Neuron (in vitro differentiated cells): ENCODE measurements around the gene PALLD.
"Not testable (repeated sequence)": the region's sequence is repeated elsewhere in the genome, so short reads cannot be mapped to it uniquely, and the experiment has no call there.

Source experiments
- H2AFZ ChIP-seq: one replicate; pipeline ENCODE4 v1.6.1; 2013; ENCODE audit warnings: low read depth, mild to moderate bottlenecking, inconsistent platforms, low read length, moderate library complexity
- H3K27me3 ChIP-seq: one replicate; pipeline ENCODE4 v1.6.1; 2013; ENCODE audit warnings: low read length; ENCODE audit not compliant: insufficient read depth
- H3K36me3 ChIP-seq: one replicate; pipeline ENCODE4 v1.6.1; 2013; ENCODE audit warnings: low read length; ENCODE audit not compliant: insufficient read depth
- H3K4me1 ChIP-seq: one replicate; pipeline ENCODE4 v1.6.1; 2013; ENCODE audit warnings: low read length; ENCODE audit not compliant: insufficient read depth
- H3K4me3 ChIP-seq: 2 replicates; pipeline ENCODE4 v1.5.1; 2013; ENCODE audit warnings: mild to moderate bottlenecking, low read length, moderate library complexity
- H3K9me3 ChIP-seq: one replicate; pipeline ENCODE4 v1.6.1; 2013; ENCODE audit warnings: low read length

PALLD gene

DNA sequence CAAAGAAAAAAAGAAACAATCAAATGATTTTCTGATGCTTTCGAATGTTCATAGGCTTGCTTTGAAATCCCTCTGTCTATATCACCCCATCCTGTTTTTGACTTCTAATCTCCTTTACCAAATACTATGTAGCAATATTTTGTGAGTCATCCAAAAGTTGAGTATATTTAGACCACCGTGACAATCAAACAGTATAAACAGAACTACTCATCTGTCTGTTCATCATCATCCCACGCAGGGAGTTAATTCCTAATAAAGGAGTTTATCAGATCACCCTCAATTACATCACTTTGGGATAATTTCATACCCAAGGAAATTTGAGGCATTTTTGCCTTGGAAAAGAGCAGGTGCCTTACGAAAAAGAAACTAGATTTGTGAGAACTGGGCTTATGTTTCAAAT lies 300.3 kb downstream of the PALLD start:
- Histone ChIP-seq H3K4me1 (no peaks in the 10 kb centered on the region), H3K9me3 (no peaks in the 10 kb centered on the region), H2AFZ (no peak overlapping the region), H3K27me3 (no peaks in the 10 kb centered on the region), H3K36me3 (no peaks in the 10 kb centered on the region), H3K4me3 (no peak overlapping the region)

DNA sequence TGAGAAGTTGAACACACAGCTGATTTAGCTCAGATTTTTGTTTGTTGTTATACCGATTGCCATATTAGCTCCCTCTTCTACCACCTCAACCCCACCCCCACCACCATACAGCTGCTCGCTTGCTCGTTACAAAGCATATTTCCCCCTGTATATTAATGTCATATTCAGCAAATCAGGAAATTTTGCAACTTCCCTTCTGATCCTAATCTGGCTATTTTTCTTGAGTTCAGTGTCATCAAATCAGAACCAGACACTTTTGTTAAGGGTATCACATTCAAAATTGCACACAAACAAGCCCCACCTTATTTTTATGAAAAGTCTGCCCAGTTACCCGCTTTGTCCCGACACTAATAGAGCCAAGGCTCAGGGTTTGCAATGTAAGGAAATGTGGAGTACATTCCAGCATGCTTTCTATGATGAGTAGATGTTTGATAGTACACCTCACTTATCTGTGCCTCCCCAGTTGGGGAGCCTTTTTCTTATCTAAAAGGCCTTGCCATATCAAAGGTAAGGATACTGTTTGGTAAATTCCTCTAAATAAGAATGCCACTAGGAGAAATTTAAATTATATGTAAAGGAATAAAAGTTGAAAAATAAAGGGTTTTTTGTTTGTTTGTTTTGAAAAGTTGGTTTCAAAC lies 301.0 kb downstream of the PALLD start:
- H3K4me1 ChIP-seq, result no peaks in the 10 kb centered on the region
- no peak overlapping the region for H2AFZ ChIP-seq
- no peaks in the 10 kb centered on the region for H3K36me3 ChIP-seq
- no peaks in the 10 kb centered on the region for H3K9me3 ChIP-seq
- no peak overlapping the region for H3K4me3 ChIP-seq
- H3K27me3 ChIP-seq, result no peaks in the 10 kb centered on the region

DNA sequence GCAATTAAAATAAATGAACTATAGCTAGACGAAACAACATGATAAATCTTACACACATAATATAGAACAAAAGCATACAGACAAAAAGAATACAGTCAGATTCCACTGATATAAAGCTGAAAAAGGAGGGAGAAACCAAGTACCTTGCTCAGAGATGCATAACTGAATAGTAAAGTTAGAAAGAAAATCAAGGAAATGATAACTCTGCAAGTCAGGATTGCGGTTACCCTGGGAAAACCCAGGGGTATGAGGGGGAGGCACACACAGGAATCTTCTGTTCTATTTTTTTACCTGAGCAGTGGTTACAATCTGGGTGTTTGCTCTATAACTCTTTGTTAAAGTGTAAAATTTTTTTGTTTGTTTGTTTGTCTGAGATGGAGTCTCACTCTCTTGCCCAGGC lies 304.1 kb downstream of the PALLD start:
- peaks cover 10% of the 10 kb centered on the region for H3K4me1 ChIP-seq
- no peaks in the 10 kb centered on the region for H3K36me3 ChIP-seq
- no peaks in the 10 kb centered on the region for H3K9me3 ChIP-seq
- no peak overlapping the region for H3K4me3 ChIP-seq
- H2AFZ ChIP-seq, result no peak overlapping the region
- H3K27me3 ChIP-seq, result no peaks in the 10 kb centered on the region

DNA sequence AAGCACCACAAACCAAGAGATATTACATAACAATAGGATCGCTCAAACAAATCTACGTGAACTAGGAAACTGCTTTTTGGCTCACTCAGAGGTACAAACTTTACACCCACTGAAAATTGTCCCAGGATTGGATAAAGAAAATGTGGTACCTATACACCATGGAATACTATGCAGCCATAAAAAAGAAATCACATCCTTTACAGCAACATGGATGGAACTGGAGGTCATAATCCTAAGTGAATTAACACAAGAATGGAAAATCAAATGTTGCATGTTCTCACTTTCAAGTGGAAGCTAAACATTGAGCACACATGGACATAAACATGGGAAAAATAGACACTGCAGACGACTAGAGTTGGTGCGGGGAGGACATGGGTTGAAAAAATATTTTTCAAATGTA lies 305.4 kb downstream of the PALLD start:
- peaks cover 10% of the 10 kb centered on the region for H3K4me1 ChIP-seq
- no peak overlapping the region for H3K4me3 ChIP-seq
- no peak overlapping the region for H2AFZ ChIP-seq
- no peaks in the 10 kb centered on the region for H3K9me3 ChIP-seq
- no peaks in the 10 kb centered on the region for H3K36me3 ChIP-seq
- H3K27me3 ChIP-seq, result no peaks in the 10 kb centered on the region

DNA sequence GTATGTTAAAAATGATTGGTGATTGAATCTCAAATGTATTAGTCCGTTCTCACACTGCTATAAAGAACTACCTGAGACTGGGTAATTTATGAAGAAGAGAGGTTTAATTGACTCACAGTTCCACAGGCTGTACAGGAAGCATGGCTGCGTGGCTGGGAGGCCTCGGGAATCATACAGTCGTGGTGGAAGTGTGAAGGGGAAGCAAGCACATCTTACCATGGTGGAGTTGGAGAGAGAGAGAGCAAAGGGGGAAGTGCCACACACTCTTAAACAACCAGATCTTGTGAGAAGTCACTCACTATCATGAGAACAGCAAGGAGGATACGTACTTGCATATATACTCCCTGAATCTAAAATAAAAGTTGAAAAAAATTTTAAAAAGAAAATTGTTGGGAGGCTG lies 306.2 kb downstream of the PALLD start:
- H3K4me1 ChIP-seq, result peaks cover 10% of the 10 kb centered on the region
- not testable (repeated sequence) for H3K27me3 ChIP-seq

DNA sequence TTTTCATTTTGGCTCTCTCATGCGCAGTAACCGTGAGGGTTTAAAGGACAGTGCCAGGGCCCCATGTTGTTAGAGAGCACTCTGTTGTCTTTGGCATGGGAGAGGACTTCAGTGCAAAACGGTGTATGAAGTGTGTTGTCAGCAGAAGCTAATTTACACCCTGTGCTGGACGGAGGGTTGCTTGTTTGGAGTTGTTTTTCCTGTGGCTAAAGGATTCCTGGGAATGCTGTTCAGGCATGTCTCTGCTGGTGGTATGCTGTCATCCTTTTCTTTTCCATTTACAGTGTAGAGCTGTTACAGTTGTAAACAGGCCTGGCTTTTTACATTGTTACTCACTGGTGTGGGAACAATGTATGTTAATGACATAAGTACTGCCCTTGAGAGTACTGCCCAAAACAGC lies 306.9 kb downstream of the PALLD start:
- Histone ChIP-seq H2AFZ (no peak overlapping the region), H3K36me3 (no peaks in the 10 kb centered on the region), H3K9me3 (no peaks in the 10 kb centered on the region), H3K4me1 (peaks cover 10% of the 10 kb centered on the region), H3K4me3 (no peak overlapping the region), H3K27me3 (no peaks in the 10 kb centered on the region)

More for the DNA sequence above, 306.2 kb downstream of the PALLD start:
- H3K9me3 ChIP-seq, H3K4me3 ChIP-seq, H2AFZ ChIP-seq, H3K36me3 ChIP-seq: not testable (repeated sequence)

DNA sequence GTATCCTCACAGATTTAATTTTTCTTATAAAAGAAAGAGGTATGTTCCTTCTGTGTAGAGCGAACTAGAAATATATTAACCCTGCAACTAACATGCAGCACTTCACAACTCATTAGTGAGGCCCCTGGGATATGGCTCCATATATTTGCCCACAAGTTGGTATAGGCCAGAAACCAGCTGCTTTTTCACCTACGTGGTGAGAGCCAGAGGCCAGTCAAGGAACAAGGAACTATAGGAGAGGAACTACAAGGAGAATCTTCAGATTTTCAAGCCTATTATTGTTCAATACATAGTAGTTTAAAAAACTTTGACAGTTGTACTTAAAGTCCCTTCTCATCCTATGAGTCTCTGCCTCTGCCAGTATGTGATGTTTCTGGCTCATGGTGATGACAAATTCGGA lies 307.3 kb downstream of the PALLD start:
- H3K4me1 ChIP-seq, result peaks cover 10% of the 10 kb centered on the region
- H2AFZ ChIP-seq, result no peak overlapping the region
- H3K36me3 ChIP-seq, result no peaks in the 10 kb centered on the region
- H3K9me3 ChIP-seq, result no peaks in the 10 kb centered on the region
- no peak overlapping the region for H3K4me3 ChIP-seq
- H3K27me3 ChIP-seq, result no peaks in the 10 kb centered on the region

DNA sequence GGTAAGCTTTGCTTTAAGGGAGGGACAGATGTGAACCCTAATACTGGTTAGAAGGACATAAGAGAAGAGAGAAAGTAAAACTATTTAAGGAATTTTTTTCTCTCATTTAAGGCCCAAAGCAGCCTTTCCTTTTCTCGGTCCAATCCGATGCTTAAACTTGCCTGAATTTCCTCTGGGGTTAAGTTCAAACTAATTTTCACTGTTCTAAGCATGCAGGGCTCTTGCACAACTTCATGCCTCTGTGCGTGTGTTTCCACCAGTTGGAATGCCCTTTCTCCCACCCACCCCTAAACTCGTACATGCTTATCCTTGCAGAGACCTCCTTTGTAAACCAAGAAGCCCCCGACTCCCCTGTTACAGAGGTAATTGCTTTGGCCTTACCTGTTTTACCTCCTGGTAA lies 308.5 kb downstream of the PALLD start:
- Histone ChIP-seq H3K4me3 (no peak overlapping the region), H3K27me3 (no peaks in the 10 kb centered on the region), H3K9me3 (no peaks in the 10 kb centered on the region), H3K4me1 (peaks cover 10% of the 10 kb centered on the region), H2AFZ (no peak overlapping the region), H3K36me3 (no peaks in the 10 kb centered on the region)

DNA sequence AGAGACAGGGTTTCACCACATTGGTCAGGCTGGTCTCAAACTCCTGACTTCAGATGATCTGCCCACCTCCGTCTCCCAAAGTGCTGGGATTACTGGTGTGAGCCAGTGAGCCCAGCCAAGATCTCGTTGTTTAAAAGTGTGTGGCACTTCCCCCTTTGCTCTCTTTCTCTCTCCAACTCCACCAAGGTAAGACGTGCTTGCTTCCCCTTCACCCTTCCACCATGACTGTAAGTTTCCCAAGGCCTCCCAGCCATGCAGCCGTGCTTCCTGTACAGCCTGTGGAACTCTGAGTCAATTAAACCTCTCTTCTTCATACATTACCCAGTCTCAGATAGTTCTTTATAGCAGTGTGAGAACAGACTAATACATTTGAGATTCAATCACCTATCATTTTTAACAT lies 309.4 kb downstream of the PALLD start:
- not testable (repeated sequence) for H3K9me3 ChIP-seq, H2AFZ ChIP-seq, H3K4me3 ChIP-seq, H3K27me3 ChIP-seq, H3K36me3 ChIP-seq
- peaks cover 10% of the 10 kb centered on the region for H3K4me1 ChIP-seq

DNA sequence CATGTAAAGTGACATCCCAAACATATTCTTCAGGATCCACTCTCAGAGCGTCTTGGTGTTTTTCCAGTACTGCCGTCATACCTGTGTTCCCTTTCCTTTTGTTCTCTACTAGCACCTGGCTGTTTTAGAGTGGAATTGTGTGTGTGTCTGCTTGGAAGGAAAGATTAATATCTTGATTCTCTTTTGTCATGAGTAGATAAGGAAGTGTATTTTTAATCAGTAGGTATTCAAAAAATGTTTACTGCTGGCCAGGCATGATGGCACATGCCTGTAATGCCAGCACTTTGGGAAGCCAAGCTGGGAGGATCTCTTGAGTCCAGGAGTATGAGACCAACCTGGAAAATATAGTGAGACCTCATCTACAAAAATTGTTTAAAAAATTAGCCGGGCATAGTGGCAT lies 314.4 kb downstream of the PALLD start:
- Histone ChIP-seq H3K4me1 (peaks cover 26% of the 10 kb centered on the region), H3K4me3 (no peak overlapping the region), H2AFZ (no peak overlapping the region), H3K9me3 (no peaks in the 10 kb centered on the region), H3K36me3 (no peaks in the 10 kb centered on the region), H3K27me3 (no peaks in the 10 kb centered on the region)

DNA sequence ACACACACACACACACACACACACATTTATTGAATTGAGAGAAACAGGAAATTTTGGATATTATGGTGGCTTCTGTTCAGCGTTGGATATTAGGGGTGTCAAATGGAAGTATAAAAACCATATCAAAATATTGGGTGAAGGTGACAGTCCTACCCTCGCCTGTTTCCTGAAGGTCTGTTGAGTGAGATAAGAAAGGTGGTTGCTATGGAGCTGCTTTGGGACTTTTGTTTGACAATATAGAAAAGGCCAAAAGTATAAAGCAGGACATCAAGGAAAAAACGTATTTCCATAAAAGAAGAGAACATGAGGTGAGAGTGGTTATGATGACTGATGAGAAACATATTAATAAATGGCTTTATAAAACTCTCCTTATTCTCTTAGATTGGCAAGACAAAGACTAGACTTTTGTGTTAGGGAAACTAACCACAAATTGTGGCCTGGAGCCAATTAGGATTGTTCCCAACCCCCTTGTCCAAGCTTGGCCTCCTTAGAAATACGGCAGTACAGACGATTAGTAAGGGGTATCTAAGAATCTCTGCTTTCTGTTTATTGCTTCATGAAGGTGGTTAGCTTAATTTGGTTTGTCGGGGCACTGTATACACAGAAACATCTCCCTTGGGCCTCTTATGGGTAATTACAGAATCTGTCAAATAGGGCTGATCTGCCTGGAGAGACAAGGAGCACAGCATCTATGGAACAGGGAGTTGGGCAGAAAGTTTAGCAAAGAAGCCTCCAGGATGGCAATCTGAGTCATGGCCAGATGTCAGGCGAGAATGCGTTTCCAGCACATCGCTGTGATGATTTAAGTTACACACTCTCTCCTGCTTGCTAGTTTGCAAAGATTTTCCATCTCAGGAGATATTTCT lies 315.2 kb downstream of the PALLD start:
- Histone ChIP-seq H3K9me3 (no peaks in the 10 kb centered on the region), H3K27me3 (no peaks in the 10 kb centered on the region), H3K36me3 (no peaks in the 10 kb centered on the region), H2AFZ (no peak overlapping the region), H3K4me1 (peaks cover 31% of the 10 kb centered on the region), H3K4me3 (no peak overlapping the region)

DNA sequence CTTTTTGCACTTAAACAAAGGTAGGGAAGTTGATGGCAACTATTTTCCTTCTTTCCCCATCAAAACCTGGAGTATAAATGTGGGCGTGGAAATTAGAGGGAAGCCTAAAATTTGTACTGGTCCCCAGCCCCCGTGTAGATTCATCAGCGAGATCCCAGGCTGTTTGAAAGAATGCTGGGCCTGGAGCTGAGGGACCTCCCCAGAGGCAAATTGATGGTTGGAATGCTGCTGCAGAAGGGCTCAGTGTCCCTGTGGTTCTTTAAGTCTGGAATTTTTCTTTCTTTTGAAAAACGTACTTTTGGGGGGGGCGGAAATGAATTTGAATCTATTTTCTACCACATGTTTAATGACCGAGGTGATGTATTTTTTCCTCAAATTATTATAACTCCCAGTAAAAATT lies 316.0 kb downstream of the PALLD start:
- H3K27me3 ChIP-seq, result no peaks in the 10 kb centered on the region
- no peak overlapping the region for H3K4me3 ChIP-seq
- H3K4me1 ChIP-seq, result peaks cover 39% of the 10 kb centered on the region
- no peaks in the 10 kb centered on the region for H3K9me3 ChIP-seq
- no peaks in the 10 kb centered on the region for H3K36me3 ChIP-seq
- H2AFZ ChIP-seq, result no peak overlapping the region

DNA sequence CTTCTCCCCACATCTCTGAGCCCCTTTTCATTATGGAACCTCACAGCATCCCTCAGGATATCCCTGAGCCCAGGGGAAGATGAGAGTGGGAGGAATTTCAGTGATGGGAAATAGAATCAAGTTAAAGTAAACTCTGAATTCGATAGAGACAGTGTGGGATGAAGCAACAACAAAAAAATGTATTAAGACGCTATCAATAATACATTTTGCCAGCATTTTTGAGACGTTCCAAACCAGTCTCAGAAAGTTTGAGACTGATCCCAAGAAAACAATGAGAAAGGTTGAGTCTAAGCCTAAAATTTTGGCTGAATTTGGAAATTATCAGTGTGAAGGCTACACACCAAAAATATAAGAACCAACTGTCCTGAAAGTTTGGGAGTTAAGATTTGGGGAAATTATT lies 317.0 kb downstream of the PALLD start:
- H3K27me3 ChIP-seq, result no peaks in the 10 kb centered on the region
- no peaks in the 10 kb centered on the region for H3K9me3 ChIP-seq
- no peak overlapping the region for H2AFZ ChIP-seq
- no peak overlapping the region for H3K4me3 ChIP-seq
- no peaks in the 10 kb centered on the region for H3K36me3 ChIP-seq
- H3K4me1 ChIP-seq, result peaks cover 42% of the 10 kb centered on the region
